KBM-7 (cell line): ENCODE data around the gene RARA.

Experiments used
- DNase-seq: peaks from one replicate; pipeline ENCODE4 v3.0.0-alpha.2; 2015
- in situ Hi-C: fragments of 300-500 bp; cut with MboI; formaldehyde crosslinking; loops from 2 replicates; pipeline ENCODE4 v1.14.3; 2020; ENCODE audit warnings: low sequenced_read_pairs, low pct_unique_long_range_greater_than_20kb, mixed read lengths

The RARA gene

GRCh38 chr17:40309031-40309948 is at the start of gene RARA:
Gene RARA, plus strand, starts transcription at chr17:40309180. Its CDS starts 22,039 bp downstream, at chr17:40331219.
- DNase-seq, result no peak
- in situ Hi-C loops, result no loop called here

DNA sequence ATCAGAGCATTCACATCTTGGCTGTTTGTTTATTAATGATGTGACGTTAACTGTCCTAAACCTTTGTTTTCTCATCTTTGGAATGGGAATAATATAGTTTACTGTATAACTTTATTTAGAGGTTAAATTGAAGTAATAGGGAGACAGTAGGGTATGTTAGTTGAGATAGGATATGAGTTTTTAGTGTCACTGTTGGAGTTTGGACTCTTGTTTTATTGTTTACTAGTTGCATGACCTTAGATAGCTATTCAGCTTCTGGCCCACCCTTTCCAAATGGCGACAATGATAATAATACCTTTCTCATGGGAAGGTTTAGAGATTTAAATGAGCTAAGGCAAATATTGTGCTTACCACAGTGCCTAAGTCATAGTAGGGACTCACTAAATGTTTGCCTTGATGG is 49.5 kb upstream of the RARA start:
- in situ Hi-C loops, result no loop called here
- DNase-seq, result no peak

DNA sequence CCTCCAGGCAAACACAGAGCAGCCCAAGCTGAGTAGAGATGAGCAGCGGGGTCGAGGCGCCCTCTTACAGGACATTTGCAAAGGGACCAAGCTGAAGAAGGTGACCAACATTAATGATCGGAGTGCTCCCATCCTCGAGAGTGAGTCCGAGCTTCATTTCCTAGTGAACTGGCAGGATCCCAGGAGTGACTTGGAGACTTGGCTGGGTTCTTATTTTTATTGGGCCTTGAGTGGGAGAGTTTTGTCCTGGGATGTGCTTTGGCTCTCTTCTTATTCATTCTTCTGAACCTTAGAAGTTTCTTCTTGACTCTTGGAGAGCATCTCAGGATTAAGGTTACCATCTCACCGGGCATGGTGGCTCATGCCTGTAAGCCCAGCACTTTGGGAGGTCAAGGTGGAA is 48.5 kb upstream of the RARA start:
- in situ Hi-C loops, result no loop called here
- DNase-seq, result no peak

DNA sequence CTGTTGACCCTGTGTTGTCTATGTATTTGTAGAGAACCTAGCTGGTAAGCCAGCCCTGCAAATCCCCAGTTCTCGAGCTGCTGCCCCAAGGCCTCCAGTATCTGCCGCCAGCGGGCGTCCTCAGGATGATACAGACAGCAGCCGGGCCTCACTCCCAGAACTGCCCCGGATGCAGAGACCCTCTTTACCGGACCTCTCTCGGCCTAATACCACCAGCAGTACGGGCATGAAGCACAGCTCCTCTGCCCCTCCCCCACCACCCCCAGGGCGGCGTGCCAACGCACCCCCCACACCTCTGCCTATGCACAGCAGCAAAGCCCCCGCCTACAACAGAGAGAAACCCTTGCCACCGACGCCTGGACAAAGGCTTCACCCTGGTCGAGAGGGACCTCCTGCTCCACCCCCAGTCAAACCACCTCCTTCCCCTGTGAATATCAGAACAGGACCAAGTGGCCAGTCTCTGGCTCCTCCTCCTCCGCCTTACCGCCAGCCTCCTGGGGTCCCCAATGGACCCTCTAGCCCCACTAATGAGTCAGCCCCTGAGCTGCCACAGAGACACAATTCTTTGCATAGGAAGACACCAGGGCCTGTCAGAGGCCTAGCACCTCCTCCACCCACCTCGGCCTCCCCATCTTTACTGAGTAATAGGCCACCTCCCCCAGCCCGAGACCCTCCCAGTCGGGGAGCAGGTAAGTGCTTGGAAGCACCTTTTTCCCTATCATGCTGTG is 44.4 kb upstream of the RARA start:
- no peak for DNase-seq
- in situ Hi-C loops, result no loop called here

- in situ Hi-C loops, result no loop called here
- no peak for DNase-seq
Observed at GRCh38 chr17:40265337-40265736, 43.6 kb upstream of the RARA start.

GRCh38 chr17:40266882-40267281 is 42.1 kb upstream of the RARA start:
- DNase-seq, result no peak
- in situ Hi-C loops, result no loop called here

GRCh38 chr17:40268141-40268712 is 40.8 kb upstream of the RARA start:
- DNase-seq, result no peak
- in situ Hi-C loops, result no loop called here

DNA sequence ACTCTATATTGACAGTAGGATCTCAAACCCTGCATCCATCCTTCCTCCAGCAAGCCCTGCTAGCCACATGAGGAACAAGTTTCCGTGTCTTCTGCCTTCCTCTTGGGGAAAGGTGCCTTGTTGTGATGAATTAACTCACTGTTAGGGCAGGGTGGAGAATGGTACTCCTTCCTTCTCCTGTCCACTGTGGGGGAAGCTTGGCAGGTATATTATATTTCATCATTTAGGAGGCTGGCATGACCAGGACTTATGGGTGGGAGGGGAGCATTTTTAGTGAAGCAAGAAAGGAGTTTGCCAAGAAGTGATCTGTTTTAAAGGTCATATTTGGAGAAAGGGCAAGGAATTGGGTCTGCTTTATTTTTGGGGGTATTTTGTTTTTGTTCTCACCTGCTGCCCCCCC is 30.6 kb upstream of the RARA start:
- DNase-seq, result no peak
- in situ Hi-C loops, result no loop called here

DNA sequence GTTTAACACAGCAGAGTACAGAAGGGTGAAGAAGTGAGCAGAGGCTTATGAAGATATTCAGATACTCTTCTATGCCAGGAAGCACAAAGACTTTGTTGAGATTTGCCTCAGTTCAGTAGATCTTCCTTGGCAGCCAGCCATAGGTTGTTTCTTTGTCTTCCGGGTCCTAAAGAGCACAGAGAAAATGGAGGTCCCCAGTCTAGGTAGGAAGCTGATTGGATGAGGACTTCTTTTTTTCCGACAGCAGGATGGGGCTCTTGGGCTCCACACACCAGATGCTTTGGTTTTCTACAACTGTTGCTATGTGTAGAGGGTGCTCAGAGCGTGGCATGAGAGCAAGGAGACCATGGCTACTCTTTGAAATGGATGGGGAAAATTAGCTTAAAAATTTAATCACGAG is 29.6 kb upstream of the RARA start:
- DNase-seq, result no peak
- in situ Hi-C loops, result no loop called here

DNA sequence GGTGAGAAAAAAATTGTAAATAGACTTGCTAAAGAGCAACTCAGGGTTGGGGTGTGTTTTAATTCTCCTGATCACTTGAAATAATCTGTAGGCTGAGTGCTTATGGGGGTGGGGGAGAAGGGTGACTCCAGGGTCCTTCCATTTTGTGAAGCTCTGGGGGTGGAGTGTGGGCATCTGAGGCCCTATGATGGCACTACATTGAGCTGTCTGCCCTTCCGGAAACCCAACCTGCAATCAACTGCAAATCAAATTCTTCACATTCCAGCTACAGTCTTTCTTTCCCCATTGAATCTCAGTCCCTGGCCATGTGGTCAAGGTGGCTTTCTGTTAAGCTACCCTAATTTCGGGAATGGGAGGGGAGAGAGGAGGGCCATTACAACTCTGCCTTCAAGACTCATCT is 27.3 kb upstream of the RARA start:
- in situ Hi-C loops, result no loop called here
- DNase-seq, result no peak

- in situ Hi-C loops, result no loop called here
Observed at GRCh38 chr17:40283662-40284061, 25.3 kb upstream of the RARA start.

DNA sequence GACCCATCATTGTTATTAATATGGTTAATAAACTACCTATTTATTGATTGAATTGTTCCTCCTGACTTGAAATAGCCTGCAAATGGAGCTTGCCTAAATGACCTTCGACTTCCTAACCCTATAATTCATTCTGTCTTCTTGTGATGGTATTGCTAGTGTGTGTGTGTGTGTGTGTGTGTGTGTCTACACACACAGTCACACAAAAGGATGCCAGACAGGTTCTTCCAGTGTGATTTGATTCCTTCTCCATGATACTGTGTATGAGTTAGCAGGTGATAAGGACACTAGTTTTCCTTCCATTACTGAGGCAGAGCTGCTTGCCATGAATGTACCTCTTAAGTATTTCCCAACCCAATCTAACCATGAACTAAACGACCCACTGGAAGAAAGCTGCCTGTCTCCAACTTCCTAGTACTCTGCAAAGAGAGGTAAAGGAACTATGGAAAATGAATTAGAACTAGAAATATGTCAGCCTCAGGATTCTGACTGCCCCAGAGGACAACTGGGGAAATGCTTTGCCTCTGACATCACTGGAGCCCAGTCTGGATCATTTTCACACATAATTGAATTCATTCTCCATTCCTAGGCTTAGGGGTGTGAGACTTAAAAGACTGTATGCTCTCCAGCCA is 24.8 kb upstream of the RARA start:
- DNase-seq, result no peak
- in situ Hi-C loops, result no loop called here

More at GRCh38 chr17:40283662-40284061, 25.3 kb upstream of the RARA start:
- no peak for DNase-seq

DNA sequence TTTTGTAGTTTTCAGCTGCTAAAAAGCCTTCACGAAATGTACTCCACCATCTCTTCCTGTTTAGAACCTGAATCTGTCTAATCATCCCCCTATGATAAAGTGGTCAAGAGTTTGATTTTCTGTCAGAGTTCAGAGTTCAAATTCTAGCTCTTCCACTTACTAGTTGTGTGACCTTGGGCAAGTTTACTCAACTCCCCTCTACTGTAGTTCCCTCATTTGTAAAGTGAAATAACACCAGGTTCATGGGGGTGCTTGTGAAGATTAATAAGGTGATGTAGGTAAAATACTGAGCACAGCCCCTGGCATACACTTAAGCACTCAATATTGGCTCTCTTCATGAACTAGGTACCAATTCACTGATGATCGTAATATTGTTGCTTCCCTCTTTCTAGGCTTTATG is 22.5 kb upstream of the RARA start:
- in situ Hi-C loops, result no loop called here
- no peak for DNase-seq

GRCh38 chr17:40287159-40287493 is 21.9 kb upstream of the RARA start:
- in situ Hi-C loops, result no loop called here
- no peak for DNase-seq

DNA sequence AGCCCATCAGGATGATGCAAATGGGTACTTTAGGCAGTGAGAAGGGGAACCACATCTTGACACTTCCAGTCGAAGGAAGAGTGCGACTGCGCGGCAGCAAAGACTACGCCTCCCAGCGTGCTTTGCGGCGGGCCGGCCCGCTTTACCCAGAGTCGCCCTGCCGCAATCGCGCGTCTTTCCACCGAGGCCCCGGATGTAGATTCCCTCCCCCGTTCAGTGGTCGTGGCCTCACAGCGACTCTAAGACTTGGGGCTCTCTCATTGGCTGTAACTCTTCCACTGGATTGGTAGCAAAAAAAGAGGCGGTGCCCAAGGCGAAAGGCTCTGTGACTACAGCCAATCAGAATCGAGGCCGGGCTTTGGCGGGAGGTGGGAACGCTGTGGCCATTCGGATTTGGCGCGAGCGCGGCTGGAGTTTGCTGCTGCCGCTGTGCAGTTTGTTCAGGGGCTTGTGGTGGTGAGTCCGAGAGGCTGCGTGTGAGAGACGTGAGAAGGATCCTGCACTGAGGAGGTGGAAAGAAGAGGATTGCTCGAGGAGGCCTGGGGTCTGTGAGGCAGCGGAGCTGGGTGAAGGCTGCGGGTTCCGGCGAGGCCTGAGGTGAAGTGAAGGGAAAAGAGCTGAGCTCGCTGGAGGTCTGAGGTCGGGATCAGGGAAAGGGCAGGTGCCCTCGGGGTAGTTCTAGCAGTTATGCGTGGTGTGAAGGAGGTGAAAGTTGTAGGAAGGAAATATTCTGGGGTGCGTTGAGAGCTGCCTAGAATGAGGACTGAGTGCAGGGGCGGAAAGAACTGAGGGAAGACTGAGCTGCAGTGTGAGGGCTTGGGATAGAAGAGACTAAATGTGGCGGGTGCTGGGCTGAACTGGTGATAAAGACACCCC is 21.2 kb upstream of the RARA start, which contains the start of gene CDC6:
Gene CDC6, plus strand, starts transcription at position 386 of the 876 bp plus-strand sequence. CDS start 1,542 bp downstream, outside the sequence.
- in situ Hi-C loops, result no loop called here
- peak; percentile 100 for DNase-seq

DNA sequence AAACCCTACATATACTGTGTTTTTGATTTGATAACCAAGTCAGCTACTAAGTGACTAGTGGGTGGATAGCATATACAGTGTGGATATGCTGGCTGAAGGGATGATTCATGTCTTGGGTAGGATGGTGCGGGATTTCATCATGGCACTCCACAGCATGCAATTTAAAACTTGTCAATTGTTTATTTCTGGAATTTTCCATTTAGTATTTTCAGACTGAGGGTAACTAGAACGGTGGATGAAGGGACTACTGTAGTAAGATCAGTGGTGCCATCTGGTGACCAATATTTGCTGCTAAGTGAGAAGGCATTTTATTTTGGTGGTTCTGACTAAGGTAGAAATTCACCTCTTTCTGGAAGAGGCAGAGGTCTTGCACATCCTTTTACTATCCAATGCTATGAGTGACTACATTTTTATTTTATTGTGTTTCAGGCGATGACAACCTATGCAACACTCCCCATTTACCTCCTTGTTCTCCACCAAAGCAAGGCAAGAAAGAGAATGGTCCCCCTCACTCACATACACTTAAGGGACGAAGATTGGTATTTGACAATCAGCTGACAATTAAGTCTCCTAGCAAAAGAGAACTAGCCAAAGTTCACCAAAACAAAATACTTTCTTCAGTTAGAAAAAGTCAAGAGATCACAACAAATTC is 18.2 kb upstream of the RARA start:
- in situ Hi-C loops, result no loop called here
- DNase-seq, result peak; percentile 72

DNA sequence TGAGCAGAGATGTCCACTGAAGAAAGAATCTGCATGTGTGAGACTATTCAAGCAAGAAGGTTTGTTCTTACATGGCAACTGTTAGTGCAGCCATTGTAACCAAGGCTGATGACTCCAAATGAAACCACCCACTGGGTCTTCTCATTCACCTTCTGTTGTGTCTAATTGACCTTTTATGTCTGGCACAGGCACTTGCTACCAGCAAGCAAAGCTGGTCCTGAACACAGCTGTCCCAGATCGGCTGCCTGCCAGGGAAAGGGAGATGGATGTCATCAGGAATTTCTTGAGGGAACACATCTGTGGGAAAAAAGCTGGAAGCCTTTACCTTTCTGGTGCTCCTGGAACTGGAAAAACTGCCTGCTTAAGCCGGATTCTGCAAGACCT is 17.7 kb upstream of the RARA start:
- no peak for DNase-seq
- in situ Hi-C loops, result no loop called here

DNA sequence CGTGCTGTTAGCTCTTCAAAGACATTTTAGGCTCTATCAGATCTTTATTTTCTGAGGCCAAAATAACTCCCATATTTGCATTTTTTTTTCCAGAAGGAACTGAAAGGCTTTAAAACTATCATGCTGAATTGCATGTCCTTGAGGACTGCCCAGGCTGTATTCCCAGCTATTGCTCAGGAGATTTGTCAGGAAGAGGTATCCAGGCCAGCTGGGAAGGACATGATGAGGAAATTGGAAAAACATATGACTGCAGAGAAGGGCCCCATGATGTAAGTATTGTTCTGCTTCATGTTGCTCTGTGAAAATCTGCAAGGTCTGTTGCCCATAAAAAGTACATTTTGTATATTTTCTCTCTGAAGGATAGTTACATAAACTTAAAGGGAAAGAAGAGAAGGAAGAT is 15.6 kb upstream of the RARA start:
- no peak for DNase-seq
- in situ Hi-C loops, result no loop called here
